ENCODE data around the gene MLC1. TPM values are rescaled to one million over a fixed set of nuclear protein-coding genes. Genes with fewer than 3 reads are reported as not detected.
A peak's percentile ranks its signal among the peaks of the same experiment; 100 is the strongest.

MLC1 gene
- total and polyA plus RNA-seq, 2 donors (not counting 1 experiment from before 2014, with no cell fraction given), result 0.34 TPM; not detected in 1

- no peak overlapping the region for H3K27ac Mint-ChIP-seq
- Histone ChIP-seq H4K20me1 (ENCODE audit: control insufficient read depth, insufficient read depth, low read length, poor library complexity, severe bottlenecking) (no peaks in the 10 kb centered on the region), H3K9ac (ENCODE audit: low read length) (no peak overlapping the region), H3K27ac (ENCODE audit: low read length in 2 of 2) (no peak overlapping the region), H3K79me2 (ENCODE audit: control insufficient read depth, insufficient read depth, low read length) (no peaks in the 10 kb centered on the region), H3K4me3 (ENCODE audit: control extremely low read depth in 1 of 5, extremely low read depth in 1 of 5, insufficient read depth in 1 of 5, low read depth in 2 of 5, low read length in 4 of 5) (no peak overlapping the region), H3K4me1 (ENCODE audit: control insufficient read depth in 2 of 2, insufficient read depth in 2 of 2, low read length in 2 of 2) (peaks cover 9 to 12% of the 10 kb centered on the region in 2 donors), H3K4me2 (replicated peaks; ENCODE audit: low read depth, low read length, poor library complexity, severe bottlenecking) (no peak overlapping the region), H3K36me3 (replicated peaks in 1 of 2; ENCODE audit: control extremely low read depth in 1 of 2, control insufficient read depth in 1 of 2, extremely low read depth in 1 of 2, insufficient read depth in 2 of 2, low read length in 1 of 2) (no peaks in the 10 kb centered on the region), H3K27me3 (replicated peaks in 1 of 4; ENCODE audit: control extremely low read depth in 1 of 4, control insufficient read depth in 3 of 4, insufficient read depth in 4 of 4, low read length in 3 of 4) (peaks cover 0 to 24% (median 15%) of the 10 kb centered on the region in 4 experiments), H3K9me3 (ENCODE audit: control extremely low read depth in 1 of 3, control insufficient read depth in 2 of 3, insufficient read depth in 1 of 3, low read length in 2 of 3) (no peaks in the 10 kb centered on the region), H2AFZ (ENCODE audit: insufficient read depth, low read depth, low read length, poor library complexity, severe bottlenecking) (no peak overlapping the region)
- H3K27me3 Mint-ChIP-seq, result peaks cover 37% of the 10 kb centered on the region
- 94% methylated on average over 3 of the region's 7 CpGs for WGBS (ENCODE audit: insufficient coverage)
- ChIA-PET CTCF (no interaction called here), POLR2A (no interaction called here)
- no peaks in the 10 kb centered on the region for H3K9me3 Mint-ChIP-seq (ENCODE audit: insufficient read depth)
- H3K4me3 Mint-ChIP-seq, result no peak overlapping the region
- no peak for TF ChIP-seq CTCF (IDR thresholded peaks at IDR 0.05)
- no peak for TF ChIP-seq EZH2 (IDR thresholded peaks at IDR 0.05; ENCODE audit: borderline replicate concordance, insufficient read depth, low read depth, low read length, poor library complexity, severe bottlenecking)
- DNase-seq (no peak), ATAC-seq (ENCODE audit: low read depth) (no peak)
- peaks cover 16% of the 10 kb centered on the region for H3K4me1 Mint-ChIP-seq
- intact Hi-C loops (cut with micrococcal nuclease), result no loop called here
Measured at GRCh38 chr22:50059881-50060262, 25.4 kb downstream of the MLC1 start.

GRCh38 chr22:50058906-50059880 lies 26.0 kb downstream of the MLC1 start:
- H3K4me3 ChIP-seq (ENCODE audit: control extremely low read depth in 1 of 5, extremely low read depth in 1 of 5, insufficient read depth in 1 of 5, low read depth in 2 of 5, low read length in 4 of 5), result no peak overlapping the region
- no peaks in the 10 kb centered on the region for H3K9me3 Mint-ChIP-seq (ENCODE audit: insufficient read depth)
- peaks cover 16% of the 10 kb centered on the region for H3K4me1 Mint-ChIP-seq
- H2AFZ ChIP-seq (ENCODE audit: insufficient read depth, low read depth, low read length, poor library complexity, severe bottlenecking), result no peak overlapping the region
- TF ChIP-seq EZH2 (IDR thresholded peaks at IDR 0.05; ENCODE audit: borderline replicate concordance, insufficient read depth, low read depth, low read length, poor library complexity, severe bottlenecking), result no peak
- no peak for TF ChIP-seq CTCF (IDR thresholded peaks at IDR 0.05)
- ATAC-seq (ENCODE audit: low read depth), result no peak
- H3K27ac Mint-ChIP-seq, result no peak overlapping the region
- peak overlapping the region; percentile 53 for H3K4me2 ChIP-seq (replicated peaks; ENCODE audit: low read depth, low read length, poor library complexity, severe bottlenecking)
- peak overlapping the region; percentile 26 for H3K4me3 Mint-ChIP-seq
- intact Hi-C loops (cut with micrococcal nuclease), result no loop called here
- WGBS (ENCODE audit: insufficient coverage), result 60% methylated on average over 24 of the region's 31 CpGs
- ChIA-PET CTCF (no interaction called here), POLR2A (no interaction called here)
- no peak overlapping the region for H3K27ac ChIP-seq (ENCODE audit: low read length in 2 of 2)
- H3K27me3 Mint-ChIP-seq, result peaks cover 38% of the 10 kb centered on the region
- DNase-seq, result no peak
- no peaks in the 10 kb centered on the region for H3K36me3 ChIP-seq (replicated peaks in 1 of 2; ENCODE audit: control extremely low read depth in 1 of 2, control insufficient read depth in 1 of 2, extremely low read depth in 1 of 2, insufficient read depth in 2 of 2, low read length in 1 of 2)
- H3K27me3 ChIP-seq (replicated peaks in 1 of 4; ENCODE audit: control extremely low read depth in 1 of 4, control insufficient read depth in 3 of 4, insufficient read depth in 4 of 4, low read length in 3 of 4), result peaks cover 0 to 24% (median 16%) of the 10 kb centered on the region in 4 experiments
- no peaks in the 10 kb centered on the region for H3K79me2 ChIP-seq (ENCODE audit: control insufficient read depth, insufficient read depth, low read length)
- H3K9ac ChIP-seq (ENCODE audit: low read length), result no peak overlapping the region
- peaks cover 9 to 12% of the 10 kb centered on the region in 2 donors for H3K4me1 ChIP-seq (ENCODE audit: control insufficient read depth in 2 of 2, insufficient read depth in 2 of 2, low read length in 2 of 2)
- peaks cover 0 to 2% (median 0%) of the 10 kb centered on the region in 3 donors for H3K9me3 ChIP-seq (ENCODE audit: control extremely low read depth in 1 of 3, control insufficient read depth in 2 of 3, insufficient read depth in 1 of 3, low read length in 2 of 3)
- no peaks in the 10 kb centered on the region for H4K20me1 ChIP-seq (ENCODE audit: control insufficient read depth, insufficient read depth, low read length, poor library complexity, severe bottlenecking)
